ENCODE results near the gene YARS2. TPM values are rescaled to one million over a fixed set of nuclear protein-coding genes. Genes with fewer than 3 reads are reported as not detected.
"Not testable (repeated sequence)": the region's sequence is repeated elsewhere in the genome, so short reads cannot be mapped to it uniquely, and the experiment has no call there.

Gene YARS2
- total RNA-seq, 2 donors from 2014 or later, result 14.1 to 28.0 TPM

GRCh38 chr12:32739279-32739678, 16.4 kb downstream of the YARS2 start:
- intact Hi-C loops (cut with DNase I), result no loop called here
- no peak overlapping the region for H3K27ac ChIP-seq
- H3K9ac ChIP-seq (ENCODE audit: low read depth in 2 of 2, low read length in 2 of 2), result no peak overlapping the region
- no peaks in the 10 kb centered on the region for H3K4me1 ChIP-seq
- H3K27me3 ChIP-seq, result no peaks in the 10 kb centered on the region
- TF ChIP-seq, protein P1, sequence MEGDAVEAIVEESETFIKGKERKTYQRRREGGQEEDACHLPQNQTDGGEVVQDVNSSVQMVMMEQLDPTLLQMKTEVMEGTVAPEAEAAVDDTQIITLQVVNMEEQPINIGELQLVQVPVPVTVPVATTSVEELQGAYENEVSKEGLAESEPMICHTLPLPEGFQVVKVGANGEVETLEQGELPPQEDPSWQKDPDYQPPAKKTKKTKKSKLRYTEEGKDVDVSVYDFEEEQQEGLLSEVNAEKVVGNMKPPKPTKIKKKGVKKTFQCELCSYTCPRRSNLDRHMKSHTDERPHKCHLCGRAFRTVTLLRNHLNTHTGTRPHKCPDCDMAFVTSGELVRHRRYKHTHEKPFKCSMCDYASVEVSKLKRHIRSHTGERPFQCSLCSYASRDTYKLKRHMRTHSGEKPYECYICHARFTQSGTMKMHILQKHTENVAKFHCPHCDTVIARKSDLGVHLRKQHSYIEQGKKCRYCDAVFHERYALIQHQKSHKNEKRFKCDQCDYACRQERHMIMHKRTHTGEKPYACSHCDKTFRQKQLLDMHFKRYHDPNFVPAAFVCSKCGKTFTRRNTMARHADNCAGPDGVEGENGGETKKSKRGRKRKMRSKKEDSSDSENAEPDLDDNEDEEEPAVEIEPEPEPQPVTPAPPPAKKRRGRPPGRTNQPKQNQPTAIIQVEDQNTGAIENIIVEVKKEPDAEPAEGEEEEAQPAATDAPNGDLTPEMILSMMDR (IDR thresholded peaks at IDR 0.05), result no peak
- no peaks in the 10 kb centered on the region for H3K36me3 ChIP-seq
- no peak for DNase-seq
- no peaks in the 10 kb centered on the region for H3K9me3 ChIP-seq
- no peak overlapping the region for H3K4me3 ChIP-seq

GRCh38 chr12:32737715-32738114, 18.0 kb downstream of the YARS2 start:
- H3K9ac ChIP-seq (ENCODE audit: low read depth in 2 of 2, low read length in 2 of 2), result no peak overlapping the region
- H3K27ac ChIP-seq, result no peak overlapping the region
- H3K9me3 ChIP-seq, result no peaks in the 10 kb centered on the region
- no peak overlapping the region for H3K4me3 ChIP-seq
- intact Hi-C loops (cut with DNase I), result no loop called here
- no peak for DNase-seq
- H3K4me1 ChIP-seq, result no peaks in the 10 kb centered on the region
- no peaks in the 10 kb centered on the region for H3K27me3 ChIP-seq
- H3K36me3 ChIP-seq, result no peaks in the 10 kb centered on the region
- TF ChIP-seq, protein P1 (IDR thresholded peaks at IDR 0.05), result no peak

DNA sequence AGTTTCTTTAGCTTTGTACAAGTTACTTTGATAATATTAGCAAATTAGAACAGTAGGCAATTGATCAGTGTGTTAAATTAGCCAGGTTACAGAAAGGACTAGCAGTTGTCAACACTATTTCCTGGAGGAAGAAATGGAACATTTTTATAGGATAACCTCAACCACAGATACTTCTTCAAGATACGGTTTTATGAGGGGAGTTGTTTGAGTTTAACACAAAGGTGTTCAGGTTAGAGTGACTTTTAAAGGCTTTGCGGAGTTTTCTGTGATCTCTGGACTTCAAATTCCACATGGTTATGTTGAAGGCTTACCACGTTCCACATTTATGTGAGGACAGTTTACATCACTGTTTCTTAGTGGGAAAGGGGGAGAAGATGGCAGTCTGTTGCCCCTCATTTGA, 19.3 kb downstream of the YARS2 start:
- TF ChIP-seq, protein P1 (IDR thresholded peaks at IDR 0.05), result no peak
- Histone ChIP-seq H3K27me3 (no peaks in the 10 kb centered on the region), H3K9ac (ENCODE audit: low read depth in 2 of 2, low read length in 2 of 2) (no peak overlapping the region), H3K36me3 (peaks cover 3% of the 10 kb centered on the region), H3K9me3 (no peaks in the 10 kb centered on the region), H3K4me3 (no peak overlapping the region), H3K27ac (no peak overlapping the region), H3K4me1 (no peaks in the 10 kb centered on the region)
- DNase-seq, result no peak
- intact Hi-C loops (cut with DNase I), result no loop called here

DNA sequence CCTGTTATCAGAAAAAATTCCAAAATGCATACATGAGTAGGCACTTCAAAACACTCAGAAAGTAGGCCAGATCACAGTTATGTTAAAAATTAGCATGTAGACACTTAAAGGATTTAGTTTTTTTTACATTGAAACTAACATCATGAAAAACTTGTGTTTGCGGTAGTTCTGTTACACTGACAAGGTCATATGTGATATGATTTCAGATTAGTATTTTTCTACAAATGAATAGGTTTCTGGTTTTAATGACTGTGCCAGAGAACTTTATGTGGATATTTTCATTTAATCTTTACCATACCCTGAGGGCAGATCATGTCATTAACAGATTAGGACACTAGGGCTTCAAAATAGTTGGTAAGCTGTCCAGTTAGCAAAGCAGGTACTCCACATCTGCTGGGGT, 20.7 kb downstream of the YARS2 start:
- TF ChIP-seq, protein P1 (IDR thresholded peaks at IDR 0.05), result no peak
- no peaks in the 10 kb centered on the region for H3K9me3 ChIP-seq
- H3K27ac ChIP-seq, result no peak overlapping the region
- no peak overlapping the region for H3K4me3 ChIP-seq
- no peak for DNase-seq
- H3K4me1 ChIP-seq, result no peaks in the 10 kb centered on the region
- H3K9ac ChIP-seq (ENCODE audit: low read depth in 2 of 2, low read length in 2 of 2), result no peak overlapping the region
- intact Hi-C loops (cut with DNase I), result no loop called here
- peaks cover 3% of the 10 kb centered on the region for H3K36me3 ChIP-seq
- H3K27me3 ChIP-seq, result no peaks in the 10 kb centered on the region

- Histone ChIP-seq H3K9ac (ENCODE audit: low read depth in 2 of 2, low read length in 2 of 2) (no peak overlapping the region), H3K36me3 (peaks cover 3% of the 10 kb centered on the region), H3K27ac (no peak overlapping the region), H3K4me1 (no peaks in the 10 kb centered on the region), H3K4me3 (no peak overlapping the region), H3K27me3 (no peaks in the 10 kb centered on the region), H3K9me3 (no peaks in the 10 kb centered on the region)
- intact Hi-C loops (cut with DNase I), result no loop called here
- TF ChIP-seq, protein P1 (IDR thresholded peaks at IDR 0.05), result no peak
- DNase-seq, result no peak
Observed at GRCh38 chr12:32727237-32727636, 28.5 kb downstream of the YARS2 start.

- no peaks in the 10 kb centered on the region for H3K36me3 ChIP-seq
- no peak overlapping the region for H3K9ac ChIP-seq (ENCODE audit: low read depth in 2 of 2, low read length in 2 of 2)
- H3K27ac ChIP-seq, result no peak overlapping the region
- intact Hi-C loops (cut with DNase I), result no loop called here
- H3K4me3 ChIP-seq, result no peak overlapping the region
- no peaks in the 10 kb centered on the region for H3K4me1 ChIP-seq
- TF ChIP-seq, protein P1 (IDR thresholded peaks at IDR 0.05), result no peak
- DNase-seq, result no peak
- no peaks in the 10 kb centered on the region for H3K27me3 ChIP-seq
- H3K9me3 ChIP-seq, result no peaks in the 10 kb centered on the region
Observed at GRCh38 chr12:32726286-32726685, 29.4 kb downstream of the YARS2 start.

DNA sequence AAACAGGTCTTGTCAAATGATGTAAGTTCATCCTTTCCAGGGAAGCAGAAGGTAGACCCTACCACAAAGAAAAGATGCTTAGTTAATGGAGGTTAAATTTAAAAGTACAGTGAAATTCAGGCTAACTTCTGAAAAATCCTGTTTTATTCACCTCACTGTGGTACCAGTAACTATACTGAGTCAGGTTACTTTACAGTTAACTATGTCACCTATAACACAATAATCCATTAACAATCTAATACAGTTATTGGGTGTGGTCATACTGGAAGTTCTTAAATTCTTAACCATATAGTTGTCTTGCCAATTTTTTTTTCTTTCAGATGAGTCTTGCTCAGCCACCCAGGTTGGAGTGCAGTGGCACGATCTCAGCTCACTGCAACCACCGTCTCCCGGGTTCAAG, 30.4 kb downstream of the YARS2 start:
- not testable (repeated sequence) for H3K9me3 ChIP-seq, H3K4me3 ChIP-seq, H3K36me3 ChIP-seq

More for the DNA sequence above, 30.4 kb downstream of the YARS2 start:
- H3K4me1 ChIP-seq; H3K27ac ChIP-seq; DNase-seq; H3K9ac ChIP-seq (ENCODE audit: low read depth in 2 of 2, low read length in 2 of 2); H3K27me3 ChIP-seq; intact Hi-C loops (cut with DNase I): not testable (repeated sequence)

Measured in colonic mucosa (tissue), 4 donors.